Loucy (cell line): ENCODE data around the gene NTN5.
A peak's percentile ranks its signal among the peaks of the same experiment; 100 is the strongest.

Experiments used
- H2AFZ ChIP-seq: fragments of 200-600 bp; sonication (generic); 2 replicates; pipeline ENCODE4 v1.6.0; 2016; ENCODE audit warnings: antibody characterized with exemption, mild to moderate bottlenecking, low read length, moderate library complexity
- H3F3A ChIP-seq: fragments of 200-600 bp; 2 replicates; pipeline ENCODE4 v1.6.0; 2016; ENCODE audit warnings: antibody characterized with exemption, low read depth, mild to moderate bottlenecking
- H3K27me3 ChIP-seq: fragments of 200-600 bp; sonication (generic); 2 replicates; pipeline ENCODE4 v1.6.1; 2014; ENCODE audit warnings: low read length, mild to moderate bottlenecking; ENCODE audit not compliant: insufficient read depth, poor library complexity, severe bottlenecking
- H3K36me3 ChIP-seq: fragments of 200-600 bp; sonication (generic); 2 replicates; pipeline ENCODE4 v1.6.1; 2016; ENCODE audit warnings: low read length; ENCODE audit not compliant: insufficient read depth
- H3K4me1 ChIP-seq: fragments of 200-600 bp; sonication (generic); 2 replicates; pipeline ENCODE4 v1.5.1; 2014; ENCODE audit warnings: low read length, mild to moderate bottlenecking; ENCODE audit not compliant: insufficient read depth, poor library complexity, severe bottlenecking
- H3K4me2 ChIP-seq: fragments of 200-600 bp; sonication (generic); 2 replicates; pipeline ENCODE4 v1.6.0; 2014; ENCODE audit warnings: antibody characterized with exemption, low read length, low read depth, mild to moderate bottlenecking; ENCODE audit not compliant: poor library complexity, severe bottlenecking
- H3K4me3 ChIP-seq: fragments of 200-600 bp; sonication (generic); 2 replicates; pipeline ENCODE4 v1.5.1; 2014; ENCODE audit warnings: low read length, mild to moderate bottlenecking, mixed read lengths; ENCODE audit not compliant: poor library complexity, severe bottlenecking
- H3K79me2 ChIP-seq: fragments of 200-600 bp; sonication (generic); 2 replicates; pipeline ENCODE4 v1.6.1; 2014; ENCODE audit warnings: low read length; ENCODE audit not compliant: insufficient read depth
- H3K9ac ChIP-seq: fragments of 200-600 bp; sonication (generic); 2 replicates; pipeline ENCODE4 v1.6.0; 2014; ENCODE audit warnings: mild to moderate bottlenecking, low read depth, low read length, moderate library complexity; ENCODE audit not compliant: poor library complexity, severe bottlenecking
- H3K9me2 ChIP-seq: fragments of 200-600 bp; sonication (generic); replicated peaks from 2 replicates; pipeline ENCODE4 v1.6.1; 2016; ENCODE audit warnings: low read depth, low read length, mixed read lengths
- H3K9me3 ChIP-seq: fragments of 200-600 bp; sonication (generic); 2 replicates; pipeline ENCODE4 v1.6.1; 2014; ENCODE audit warnings: mild to moderate bottlenecking, antibody characterized with exemption, low read length, low read depth; ENCODE audit not compliant: insufficient read depth
- H4K20me1 ChIP-seq: fragments of 200-600 bp; sonication (generic); 2 replicates; pipeline ENCODE4 v1.6.0; 2014; ENCODE audit warnings: antibody characterized with exemption, low read length, mild to moderate bottlenecking; ENCODE audit not compliant: insufficient read depth, poor library complexity, severe bottlenecking
- CTCF ChIP-seq: fragments of 200-600 bp; sonication (generic); conservative IDR thresholded peaks from 2 replicates; pipeline ENCODE4 v1.5.1; 2014; ENCODE audit warnings: mild to moderate bottlenecking, antibody characterized with exemption, low read length
- EZH2phosphoT487 ChIP-seq: fragments of 200-600 bp; IDR thresholded peaks from 2 replicates; pipeline ENCODE4 v1.6.1; 2018; ENCODE audit warnings: antibody characterized with exemption, mild to moderate bottlenecking, moderate library complexity, borderline replicate concordance

Gene NTN5

GRCh38 chr19:48615231-48616040 lies 57.4 kb downstream of the NTN5 start:
- H2AFZ ChIP-seq = no peak overlapping the region
- H3F3A ChIP-seq = no peaks in the 10 kb centered on the region
- peaks cover 36% of the 10 kb centered on the region; the same call in 1 of the 2 replicates for H3K36me3 ChIP-seq
- peaks cover 52% of the 10 kb centered on the region for H3K79me2 ChIP-seq
- no peaks in the 10 kb centered on the region for H3K9me3 ChIP-seq
- H3K9ac ChIP-seq = no peak overlapping the region
- peak overlapping the region; percentile 98 for H3K4me2 ChIP-seq
- H3K9me2 ChIP-seq = no peaks in the 10 kb centered on the region
- no peak for TF ChIP-seq CTCF
- no peak for TF ChIP-seq EZH2phosphoT487
- H3K4me1 ChIP-seq = peaks cover 27% of the 10 kb centered on the region
- peak overlapping the region; percentile 100 for H3K4me3 ChIP-seq
- peaks cover 8% of the 10 kb centered on the region for H3K27me3 ChIP-seq
- peaks cover 44% of the 10 kb centered on the region for H4K20me1 ChIP-seq

GRCh38 chr19:48614436-48615230 lies 58.2 kb downstream of the NTN5 start, which contains the start of gene FAM83E:
Gene FAM83E, minus strand, starts transcription at chr19:48615076. Its CDS starts 1,704 bp downstream, at chr19:48613372.
- TF ChIP-seq CTCF = no peak
- no peak for TF ChIP-seq EZH2phosphoT487
- Histone ChIP-seq H3K4me2 (peak within 1 kb of the TSS; percentile 98), H3F3A (no peaks in the 10 kb centered on the region), H3K4me1 (peaks cover 20% of the 10 kb centered on the region), H3K4me3 (peak within 1 kb of the TSS; percentile 100), H3K79me2 (peaks cover 44% of the 10 kb centered on the region), H3K9me2 (no peaks in the 10 kb centered on the region), H3K27me3 (peaks cover 8% of the 10 kb centered on the region), H3K36me3 (peaks cover 36% of the 10 kb centered on the region; the same call in 1 of the 2 replicates), H2AFZ (no peak within 1 kb of the TSS), H3K9me3 (no peaks in the 10 kb centered on the region), H4K20me1 (peaks cover 44% of the 10 kb centered on the region), H3K9ac (no peak within 1 kb of the TSS)

- Histone ChIP-seq H3K4me2 (no peak overlapping the region), H3K9ac (no peak overlapping the region), H4K20me1 (peaks cover 44% of the 10 kb centered on the region)
Observed at GRCh38 chr19:48613852-48614435, 58.9 kb downstream of the NTN5 start.

More at GRCh38 chr19:48613852-48614435, 58.9 kb downstream of the NTN5 start:
- TF ChIP-seq CTCF (no peak), EZH2phosphoT487 (no peak)
- Histone ChIP-seq H3K36me3 (peaks cover 36% of the 10 kb centered on the region; the same call in 1 of the 2 replicates), H3F3A (no peaks in the 10 kb centered on the region), H3K9me2 (no peaks in the 10 kb centered on the region), H3K4me1 (peaks cover 19% of the 10 kb centered on the region), H3K4me3 (no peak overlapping the region), H3K79me2 (peaks cover 42% of the 10 kb centered on the region), H3K27me3 (peaks cover 7% of the 10 kb centered on the region), H2AFZ (no peak overlapping the region), H3K9me3 (no peaks in the 10 kb centered on the region)
